GM12878 (cell line): ENCODE data around the gene TTC22. TPM values are rescaled to one million over a fixed set of nuclear protein-coding genes. Genes with fewer than 3 reads are reported as not detected.

Experiments
- EZH2 ChIP-seq: IDR thresholded peaks from 2 replicates; pipeline ENCODE4 v1.6.1; 2012; ENCODE audit warnings: low read depth, mild to moderate bottlenecking, control low read depth, inconsistent platforms, low read length, borderline replicate concordance; ENCODE audit not compliant: control insufficient read depth
- IKZF2 ChIP-seq, 2 experiments: fragments of 450-650 bp; IDR thresholded peaks; 2 replicates each; pipeline ENCODE4 v1.6.1; 2017; ENCODE audit warnings: mild to moderate bottlenecking in 2 of 2, moderate library complexity in 2 of 2
- POLR2AphosphoS5 ChIP-seq: IDR thresholded peaks from 2 replicates; pipeline ENCODE4 v1.6.1; 2011; ENCODE audit warnings: mild to moderate bottlenecking, low read length, inconsistent platforms
- SUPT20H ChIP-seq: IDR thresholded peaks from 2 replicates; pipeline ENCODE4 v1.6.1; 2011; ENCODE audit warnings: low read depth, mild to moderate bottlenecking, low read length, moderate library complexity, borderline replicate concordance; ENCODE audit not compliant: control insufficient read depth
- polyA plus RNA-seq, 11 experiments: library from polyadenylated mRNA; depleted of rRNA in 4 of 11; unstranded in 6 of 11; stranded (reverse) in 5 of 11; fragments of >200 nt; fragmentation: Nextera tagmentation in 4 of 11; fragmentation: Illumina TruSeq in 1 of 11; extraction: Ambion mirVana in 4 of 11; extraction: Trizol in 1 of 11; gene quantifications; 1 replicate in 1 of 11; 2 replicates in 10 of 11; pipeline versions ENCODE4 v1.2.1 to v1.2.3, GENCODE V29; 2011 to 2016; ENCODE audit warnings: inconsistent platforms in 2 of 11, missing spikeins in 2 of 11, low read depth in 1 of 11
- total RNA-seq, 4 experiments: library from RNA; depleted of rRNA in 3 of 4; stranded (reverse); fragments of >200 nt in 3 of 4; fragmentation: Illumina TruSeq in 1 of 4; extraction: Trizol in 1 of 4; gene quantifications; 2 replicates each; pipeline versions ENCODE4 v1.2.1 to v1.2.3, GENCODE V29; 2013 to 2021
- TF ChIP-seq, protein P1 (sequence below): IDR thresholded peaks from 2 replicates; pipeline ENCODE4 v1.6.1; 2012; ENCODE audit warnings: improper control_type of control experiment, low read depth, low read length; ENCODE audit not compliant: insufficient replicate concordance
- TF ChIP-seq, protein P2 (sequence below): fragments of 450-650 bp; IDR thresholded peaks from 2 replicates; pipeline ENCODE4 v1.6.1; 2016; ENCODE audit warnings: mild to moderate bottlenecking, moderate library complexity, borderline replicate concordance

Gene TTC22
- total and polyA plus RNA-seq, 10 of the 15 experiments (the other 5 are each of a cell fraction or from before 2014, with no cell fraction given): 0.64 to 5.1 (median 1.9) TPM

DNA sequence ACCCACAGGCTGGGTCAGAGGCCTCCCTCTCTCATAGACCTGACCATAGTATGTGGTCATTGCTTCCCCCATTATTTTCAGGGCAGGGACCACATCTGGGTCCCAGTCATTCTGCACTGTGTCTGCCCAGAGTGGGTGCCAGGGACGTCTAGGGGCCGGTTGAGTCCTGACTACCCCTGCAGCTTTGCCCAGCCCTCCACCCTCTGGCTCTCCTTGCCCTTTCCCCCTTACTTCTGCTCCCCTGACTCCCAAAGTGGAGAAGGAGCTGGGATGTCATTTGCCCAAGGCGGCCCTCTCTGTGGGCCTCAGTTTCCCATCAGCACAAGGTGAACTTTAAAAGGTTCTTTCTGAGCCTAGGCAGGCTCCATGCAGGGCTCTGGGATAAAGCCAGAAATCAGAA, 4.3 kb upstream of the TTC22 start (continued):
- TF ChIP-seq, protein P1, sequence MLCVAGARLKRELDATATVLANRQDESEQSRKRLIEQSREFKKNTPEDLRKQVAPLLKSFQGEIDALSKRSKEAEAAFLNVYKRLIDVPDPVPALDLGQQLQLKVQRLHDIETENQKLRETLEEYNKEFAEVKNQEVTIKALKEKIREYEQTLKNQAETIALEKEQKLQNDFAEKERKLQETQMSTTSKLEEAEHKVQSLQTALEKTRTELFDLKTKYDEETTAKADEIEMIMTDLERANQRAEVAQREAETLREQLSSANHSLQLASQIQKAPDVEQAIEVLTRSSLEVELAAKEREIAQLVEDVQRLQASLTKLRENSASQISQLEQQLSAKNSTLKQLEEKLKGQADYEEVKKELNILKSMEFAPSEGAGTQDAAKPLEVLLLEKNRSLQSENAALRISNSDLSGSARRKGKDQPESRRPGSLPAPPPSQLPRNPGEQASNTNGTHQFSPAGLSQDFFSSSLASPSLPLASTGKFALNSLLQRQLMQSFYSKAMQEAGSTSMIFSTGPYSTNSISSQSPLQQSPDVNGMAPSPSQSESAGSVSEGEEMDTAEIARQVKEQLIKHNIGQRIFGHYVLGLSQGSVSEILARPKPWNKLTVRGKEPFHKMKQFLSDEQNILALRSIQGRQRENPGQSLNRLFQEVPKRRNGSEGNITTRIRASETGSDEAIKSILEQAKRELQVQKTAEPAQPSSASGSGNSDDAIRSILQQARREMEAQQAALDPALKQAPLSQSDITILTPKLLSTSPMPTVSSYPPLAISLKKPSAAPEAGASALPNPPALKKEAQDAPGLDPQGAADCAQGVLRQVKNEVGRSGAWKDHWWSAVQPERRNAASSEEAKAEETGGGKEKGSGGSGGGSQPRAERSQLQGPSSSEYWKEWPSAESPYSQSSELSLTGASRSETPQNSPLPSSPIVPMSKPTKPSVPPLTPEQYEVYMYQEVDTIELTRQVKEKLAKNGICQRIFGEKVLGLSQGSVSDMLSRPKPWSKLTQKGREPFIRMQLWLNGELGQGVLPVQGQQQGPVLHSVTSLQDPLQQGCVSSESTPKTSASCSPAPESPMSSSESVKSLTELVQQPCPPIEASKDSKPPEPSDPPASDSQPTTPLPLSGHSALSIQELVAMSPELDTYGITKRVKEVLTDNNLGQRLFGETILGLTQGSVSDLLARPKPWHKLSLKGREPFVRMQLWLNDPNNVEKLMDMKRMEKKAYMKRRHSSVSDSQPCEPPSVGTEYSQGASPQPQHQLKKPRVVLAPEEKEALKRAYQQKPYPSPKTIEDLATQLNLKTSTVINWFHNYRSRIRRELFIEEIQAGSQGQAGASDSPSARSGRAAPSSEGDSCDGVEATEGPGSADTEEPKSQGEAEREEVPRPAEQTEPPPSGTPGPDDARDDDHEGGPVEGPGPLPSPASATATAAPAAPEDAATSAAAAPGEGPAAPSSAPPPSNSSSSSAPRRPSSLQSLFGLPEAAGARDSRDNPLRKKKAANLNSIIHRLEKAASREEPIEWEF: no peak
- no peak for TF ChIP-seq IKZF2 (IDR thresholded peaks at IDR 0.05)
- TF ChIP-seq, protein P2, sequence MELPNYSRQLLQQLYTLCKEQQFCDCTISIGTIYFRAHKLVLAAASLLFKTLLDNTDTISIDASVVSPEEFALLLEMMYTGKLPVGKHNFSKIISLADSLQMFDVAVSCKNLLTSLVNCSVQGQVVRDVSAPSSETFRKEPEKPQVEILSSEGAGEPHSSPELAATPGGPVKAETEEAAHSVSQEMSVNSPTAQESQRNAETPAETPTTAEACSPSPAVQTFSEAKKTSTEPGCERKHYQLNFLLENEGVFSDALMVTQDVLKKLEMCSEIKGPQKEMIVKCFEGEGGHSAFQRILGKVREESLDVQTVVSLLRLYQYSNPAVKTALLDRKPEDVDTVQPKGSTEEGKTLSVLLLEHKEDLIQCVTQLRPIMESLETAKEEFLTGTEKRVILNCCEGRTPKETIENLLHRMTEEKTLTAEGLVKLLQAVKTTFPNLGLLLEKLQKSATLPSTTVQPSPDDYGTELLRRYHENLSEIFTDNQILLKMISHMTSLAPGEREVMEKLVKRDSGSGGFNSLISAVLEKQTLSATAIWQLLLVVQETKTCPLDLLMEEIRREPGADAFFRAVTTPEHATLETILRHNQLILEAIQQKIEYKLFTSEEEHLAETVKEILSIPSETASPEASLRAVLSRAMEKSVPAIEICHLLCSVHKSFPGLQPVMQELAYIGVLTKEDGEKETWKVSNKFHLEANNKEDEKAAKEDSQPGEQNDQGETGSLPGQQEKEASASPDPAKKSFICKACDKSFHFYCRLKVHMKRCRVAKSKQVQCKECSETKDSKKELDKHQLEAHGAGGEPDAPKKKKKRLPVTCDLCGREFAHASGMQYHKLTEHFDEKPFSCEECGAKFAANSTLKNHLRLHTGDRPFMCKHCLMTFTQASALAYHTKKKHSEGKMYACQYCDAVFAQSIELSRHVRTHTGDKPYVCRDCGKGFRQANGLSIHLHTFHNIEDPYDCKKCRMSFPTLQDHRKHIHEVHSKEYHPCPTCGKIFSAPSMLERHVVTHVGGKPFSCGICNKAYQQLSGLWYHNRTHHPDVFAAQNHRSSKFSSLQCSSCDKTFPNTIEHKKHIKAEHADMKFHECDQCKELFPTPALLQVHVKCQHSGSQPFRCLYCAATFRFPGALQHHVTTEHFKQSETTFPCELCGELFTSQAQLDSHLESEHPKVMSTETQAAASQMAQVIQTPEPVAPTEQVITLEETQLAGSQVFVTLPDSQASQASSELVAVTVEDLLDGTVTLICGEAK: no peak
- TF ChIP-seq POLR2AphosphoS5: no peak
- TF ChIP-seq SUPT20H: no peak
- no peak for TF ChIP-seq EZH2
